Measurements from ENCODE around the gene SRRM1.
"Not testable (repeated sequence)": the region's sequence is repeated elsewhere in the genome, so short reads cannot be mapped to it uniquely, and the experiment has no call there.

SRRM1 gene

DNA sequence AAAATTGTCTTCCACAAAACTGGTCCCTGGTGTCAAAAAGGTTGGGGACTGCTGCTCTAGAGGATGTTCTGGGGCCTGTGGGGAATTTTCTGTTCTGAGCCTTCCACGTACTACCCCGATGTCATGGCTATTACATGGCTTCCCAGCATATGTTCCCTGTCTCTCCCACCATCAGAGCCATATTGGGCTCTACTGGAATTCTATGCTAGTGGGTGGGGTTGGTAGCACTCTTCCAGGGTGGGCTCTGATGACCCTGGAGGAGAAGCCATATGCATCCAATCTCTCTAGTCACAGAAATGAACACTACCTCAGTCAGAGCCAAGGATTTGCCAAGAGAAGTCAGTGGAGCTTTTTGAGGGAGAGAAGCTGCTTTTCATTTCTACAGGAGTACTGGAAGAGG lies 47.9 kb downstream of the SRRM1 start:
- TF ChIP-seq JUND (IDR thresholded peaks at IDR 0.05; ENCODE audit: low read depth), result no peak
- no peak for DNase-seq (ENCODE audit: low read depth in 1 of 2, low spot score in 1 of 2)
- in situ Hi-C loops (cut with HindIII; ENCODE audit: low pct_unique_long_range_greater_than_20kb, low sequenced_read_pairs), result no loop called here

DNA sequence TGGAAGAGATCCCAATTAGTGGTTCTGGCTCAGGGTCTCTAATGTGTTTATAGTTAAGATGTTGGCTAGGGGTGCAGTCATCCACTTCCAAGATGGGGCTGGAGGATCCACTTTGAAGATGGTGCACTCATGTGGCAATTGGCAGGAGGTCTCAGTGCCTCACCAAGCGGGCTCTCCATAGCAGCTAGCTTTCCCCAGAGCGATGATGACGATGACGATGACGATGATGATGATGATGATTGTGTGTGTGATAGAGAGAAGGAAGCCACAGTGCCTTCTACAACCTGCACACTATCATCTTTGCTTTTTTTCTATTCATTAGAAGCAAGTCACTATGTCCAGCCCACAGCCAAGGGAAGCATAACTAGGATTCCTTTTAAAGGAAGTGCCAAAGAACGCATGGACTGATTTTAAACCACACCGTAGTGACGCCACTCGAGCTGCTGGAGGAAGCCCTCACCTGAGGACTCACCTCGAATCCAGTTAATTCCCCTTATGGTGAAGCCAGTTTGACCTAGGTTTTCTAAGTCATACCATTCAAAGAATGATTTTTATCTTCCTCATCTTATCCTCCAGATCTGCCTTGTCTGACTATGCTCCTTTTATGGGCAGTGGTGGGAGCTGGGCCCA lies 49.4 kb downstream of the SRRM1 start:
- in situ Hi-C loops (cut with HindIII; ENCODE audit: low pct_unique_long_range_greater_than_20kb, low sequenced_read_pairs), result no loop called here
- no peak for DNase-seq (ENCODE audit: low read depth in 1 of 2, low spot score in 1 of 2)
- no peak for TF ChIP-seq JUND (IDR thresholded peaks at IDR 0.05; ENCODE audit: low read depth)

DNA sequence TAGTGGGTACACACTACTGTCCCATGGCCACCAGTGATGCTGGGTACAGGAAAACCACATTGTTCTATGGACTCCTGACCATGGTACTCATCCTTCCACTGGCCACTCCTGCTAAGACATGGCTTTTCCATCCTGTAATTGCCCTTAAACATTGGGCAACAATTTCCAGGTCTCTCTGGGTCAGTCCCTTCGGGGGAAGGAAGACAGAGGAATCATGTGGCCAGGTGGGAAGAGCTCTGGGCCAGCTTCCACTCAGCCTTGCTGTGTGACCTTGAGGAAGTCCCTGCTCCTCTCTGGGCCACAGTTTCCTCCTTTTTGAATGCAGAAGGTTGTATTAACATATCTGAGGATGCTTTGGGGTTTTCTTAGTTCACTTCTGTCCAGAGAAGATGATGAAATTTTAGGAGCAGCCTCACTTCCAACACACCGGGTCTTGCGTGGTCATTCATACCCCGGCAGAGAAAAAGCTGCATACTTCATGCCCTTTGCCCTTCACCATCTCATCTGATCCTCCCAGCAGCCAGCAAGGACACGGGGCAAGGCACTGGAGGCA lies 50.8 kb downstream of the SRRM1 start:
- no peak for DNase-seq (ENCODE audit: low read depth in 1 of 2, low spot score in 1 of 2)
- in situ Hi-C loops (cut with HindIII; ENCODE audit: low pct_unique_long_range_greater_than_20kb, low sequenced_read_pairs), result no loop called here
- TF ChIP-seq JUND (IDR thresholded peaks at IDR 0.05; ENCODE audit: low read depth), result no peak

DNA sequence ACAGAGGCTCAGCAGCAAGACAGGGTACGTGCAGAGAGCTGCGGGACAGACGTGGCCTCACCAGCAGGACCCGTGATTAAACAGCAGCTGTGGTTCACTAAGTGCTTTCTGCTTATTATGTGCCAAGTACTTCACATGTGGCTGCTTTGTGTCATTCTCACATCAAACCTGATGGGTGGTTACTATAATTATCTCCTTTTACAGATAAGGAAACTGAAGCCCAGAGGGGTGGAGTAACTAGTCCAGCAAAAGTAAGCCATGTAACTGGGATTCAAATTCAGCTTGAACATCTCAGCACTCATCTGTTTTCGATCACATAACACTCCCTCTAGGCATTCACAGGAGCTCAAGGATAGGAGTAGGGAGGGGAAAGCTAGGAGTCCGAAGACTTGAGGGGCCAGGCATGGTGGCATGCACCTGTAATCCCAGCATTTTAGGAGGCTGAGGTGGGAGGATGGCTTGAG lies 51.3 kb downstream of the SRRM1 start:
- in situ Hi-C loops (cut with HindIII; ENCODE audit: low pct_unique_long_range_greater_than_20kb, low sequenced_read_pairs), result no loop called here
- no peak for DNase-seq (ENCODE audit: low read depth in 1 of 2, low spot score in 1 of 2)
- TF ChIP-seq JUND (IDR thresholded peaks at IDR 0.05; ENCODE audit: low read depth), result no peak

DNA sequence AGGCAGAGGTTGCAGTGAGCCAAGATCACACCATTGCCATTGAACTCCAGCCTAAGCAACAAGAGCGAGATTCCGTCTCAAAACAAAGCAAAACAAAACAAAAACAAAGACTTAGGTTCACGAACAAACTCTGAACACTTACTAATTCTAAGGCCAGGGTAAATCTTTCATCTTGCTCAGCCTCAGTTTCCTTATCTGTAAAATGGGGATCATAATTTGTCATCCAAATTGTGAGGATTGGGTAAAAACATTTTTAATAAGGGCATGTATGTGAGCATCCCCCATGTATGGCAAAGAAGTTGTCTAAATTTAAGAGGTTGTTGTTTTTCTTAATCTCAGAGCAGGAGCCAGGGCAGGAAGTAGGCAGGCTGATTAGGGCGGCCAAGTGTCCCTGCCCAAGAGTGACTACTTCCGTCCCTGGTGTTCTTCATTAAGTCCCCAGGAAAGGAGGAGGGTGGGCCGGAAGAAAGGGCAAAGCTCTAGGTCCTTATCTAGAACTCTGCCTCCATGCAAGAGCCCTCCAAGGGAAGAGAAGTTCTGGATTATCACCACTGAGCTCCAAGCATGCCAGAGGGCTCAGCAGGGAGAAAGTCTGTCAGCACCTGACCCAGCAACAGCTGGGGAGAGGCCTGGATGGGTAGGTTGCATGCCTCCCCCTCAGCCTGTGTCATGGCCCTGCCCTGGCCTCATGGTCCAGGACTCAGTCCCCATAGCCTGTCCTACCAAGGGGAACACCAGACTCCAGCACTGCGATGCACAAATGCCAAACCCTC lies 52.3 kb downstream of the SRRM1 start:
- in situ Hi-C loops (cut with HindIII; ENCODE audit: low pct_unique_long_range_greater_than_20kb, low sequenced_read_pairs), result no loop called here
- no peak for DNase-seq (ENCODE audit: low read depth in 1 of 2, low spot score in 1 of 2)
- no peak for TF ChIP-seq JUND (IDR thresholded peaks at IDR 0.05; ENCODE audit: low read depth)

DNA sequence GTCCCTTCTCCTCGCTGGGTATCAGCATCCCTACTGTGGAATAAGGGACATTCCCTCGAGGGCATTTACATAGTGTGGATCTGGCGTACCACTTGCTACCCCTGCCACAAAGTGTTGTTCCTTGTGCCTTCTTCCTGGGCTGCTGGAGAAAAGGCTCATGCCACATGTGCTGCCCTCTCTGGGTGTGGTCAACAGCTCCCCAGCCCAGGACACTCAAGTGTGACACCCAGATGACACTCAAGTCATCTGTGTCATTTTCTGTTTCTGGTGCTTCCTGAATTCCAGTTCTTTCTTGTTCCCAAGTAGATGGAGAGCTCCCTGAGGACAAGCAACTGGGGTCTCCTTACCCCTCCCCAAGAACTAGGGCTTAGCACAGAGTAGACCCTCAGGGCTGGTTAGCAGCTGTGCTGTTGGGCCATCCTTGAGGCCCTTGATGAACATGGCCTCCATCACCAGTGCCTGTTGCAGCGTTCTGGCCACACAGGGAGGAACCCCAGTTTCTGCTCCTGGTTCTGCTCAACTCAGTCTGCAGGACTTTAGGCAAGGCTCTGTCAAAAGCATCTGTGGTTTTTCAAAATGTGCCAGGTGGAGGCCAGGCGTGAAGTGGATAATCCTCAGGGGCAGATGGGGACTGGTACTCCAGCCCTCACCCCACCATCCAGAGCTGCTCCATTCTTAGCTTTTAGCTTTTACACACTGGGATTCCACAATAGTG lies 53.1 kb downstream of the SRRM1 start:
- TF ChIP-seq JUND (IDR thresholded peaks at IDR 0.05; ENCODE audit: low read depth), result no peak
- no peak for DNase-seq (ENCODE audit: low read depth in 1 of 2, low spot score in 1 of 2)
- in situ Hi-C loops (cut with HindIII; ENCODE audit: low pct_unique_long_range_greater_than_20kb, low sequenced_read_pairs), result no loop called here

DNA sequence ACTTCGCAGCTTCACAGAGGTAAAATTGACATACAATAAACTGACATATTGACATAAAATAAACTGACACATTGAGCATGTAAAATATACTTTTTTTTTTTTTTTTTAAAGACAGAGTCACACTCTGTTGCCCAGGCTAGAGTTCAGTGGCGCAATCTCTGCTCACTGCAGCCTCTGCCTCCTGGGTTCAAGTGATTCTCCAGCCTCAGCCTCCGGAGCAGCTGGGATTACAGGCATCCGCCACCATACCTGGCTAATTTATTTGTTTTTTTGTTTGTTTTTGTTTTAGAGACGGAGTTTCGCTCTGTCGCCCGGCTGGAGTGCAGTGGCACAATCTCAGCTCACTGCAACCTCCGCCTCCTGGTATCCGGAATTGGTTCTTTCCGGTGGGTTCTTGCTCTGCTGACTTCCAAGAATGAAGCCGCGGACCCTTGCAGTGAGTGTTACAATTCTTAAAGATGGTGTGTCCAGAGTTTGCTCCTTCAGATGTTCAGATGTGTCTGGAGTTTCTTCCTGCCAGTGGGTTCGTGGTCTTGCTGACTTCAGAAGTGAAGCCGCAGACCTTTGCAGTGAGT lies 53.7 kb downstream of the SRRM1 start:
- in situ Hi-C loops (cut with HindIII; ENCODE audit: low pct_unique_long_range_greater_than_20kb, low sequenced_read_pairs), result no loop called here
- no peak for DNase-seq (ENCODE audit: low read depth in 1 of 2, low spot score in 1 of 2)
- TF ChIP-seq JUND (IDR thresholded peaks at IDR 0.05; ENCODE audit: low read depth), result no peak

DNA sequence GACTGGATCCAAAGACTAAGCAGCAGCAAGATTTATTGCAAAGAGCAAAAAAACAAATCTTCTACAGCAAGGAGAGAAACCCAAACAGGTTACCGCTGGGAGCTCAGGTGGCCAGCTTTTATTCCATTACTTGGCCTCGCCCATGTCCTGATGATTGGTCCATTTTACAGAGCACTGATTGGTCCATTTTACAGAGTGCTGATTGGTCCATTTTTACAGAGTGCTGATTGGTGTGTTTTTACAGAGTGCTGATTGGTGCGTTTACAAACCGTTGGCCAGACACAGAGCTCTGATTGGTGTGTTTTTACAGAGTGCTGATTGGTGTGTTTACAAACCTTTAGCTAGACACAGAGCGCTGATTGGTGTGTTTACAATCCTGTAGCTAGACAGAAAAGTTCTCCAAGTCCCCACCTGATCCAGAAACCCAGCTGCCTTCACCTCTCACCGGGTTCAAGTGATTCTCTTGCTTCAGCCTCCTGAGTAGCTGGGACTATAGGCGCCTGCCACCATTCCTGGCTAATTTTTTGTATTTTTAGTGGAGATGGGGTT lies 54.4 kb downstream of the SRRM1 start:
- in situ Hi-C loops (cut with HindIII; ENCODE audit: low pct_unique_long_range_greater_than_20kb, low sequenced_read_pairs); DNase-seq (ENCODE audit: low read depth in 1 of 2, low spot score in 1 of 2): not testable (repeated sequence)

DNA sequence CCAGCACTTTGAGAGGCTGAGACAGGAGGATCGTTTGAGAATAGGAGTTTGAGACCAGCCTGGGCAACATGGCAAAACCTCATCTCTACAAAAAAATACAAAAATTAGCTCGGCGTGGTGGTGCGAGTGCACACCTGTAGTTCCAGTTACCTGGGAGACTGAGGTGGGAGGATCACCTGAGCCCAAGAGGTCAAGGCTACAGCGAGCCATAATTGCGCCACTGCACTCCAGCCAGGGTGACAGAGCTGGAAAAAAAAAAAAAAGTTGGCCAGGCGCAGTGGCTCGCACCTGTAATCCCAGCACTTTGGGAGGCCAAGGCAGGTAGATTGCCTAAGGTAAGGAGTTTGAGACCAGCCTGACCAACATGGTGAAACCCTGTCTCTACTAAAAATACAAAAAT lies 55.2 kb downstream of the SRRM1 start:
- DNase-seq (ENCODE audit: low read depth in 1 of 2, low spot score in 1 of 2); in situ Hi-C loops (cut with HindIII; ENCODE audit: low pct_unique_long_range_greater_than_20kb, low sequenced_read_pairs): not testable (repeated sequence)

DNA sequence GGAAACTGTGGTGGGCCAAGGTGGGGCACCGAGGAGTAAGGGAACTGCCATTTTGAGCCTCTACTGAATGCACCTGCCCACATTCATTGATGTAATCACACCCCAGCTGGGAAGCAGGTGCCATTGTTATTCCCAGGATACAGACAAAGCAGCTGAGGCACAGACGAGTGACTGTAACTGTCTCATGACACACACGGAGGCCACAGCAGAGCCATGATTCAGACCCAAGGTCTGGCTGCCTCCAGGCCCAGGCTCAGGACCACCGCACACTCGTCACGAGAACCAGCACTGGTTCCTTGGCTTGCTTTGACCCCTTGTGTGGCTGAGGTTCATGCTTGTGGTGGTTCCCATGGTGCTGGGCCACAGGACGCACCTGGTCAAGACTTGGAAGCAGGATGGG lies 56.5 kb downstream of the SRRM1 start:
- in situ Hi-C loops (cut with HindIII; ENCODE audit: low pct_unique_long_range_greater_than_20kb, low sequenced_read_pairs), result no loop called here
- no peak for TF ChIP-seq JUND (IDR thresholded peaks at IDR 0.05; ENCODE audit: low read depth)
- DNase-seq (ENCODE audit: low read depth in 1 of 2, low spot score in 1 of 2), result no peak

DNA sequence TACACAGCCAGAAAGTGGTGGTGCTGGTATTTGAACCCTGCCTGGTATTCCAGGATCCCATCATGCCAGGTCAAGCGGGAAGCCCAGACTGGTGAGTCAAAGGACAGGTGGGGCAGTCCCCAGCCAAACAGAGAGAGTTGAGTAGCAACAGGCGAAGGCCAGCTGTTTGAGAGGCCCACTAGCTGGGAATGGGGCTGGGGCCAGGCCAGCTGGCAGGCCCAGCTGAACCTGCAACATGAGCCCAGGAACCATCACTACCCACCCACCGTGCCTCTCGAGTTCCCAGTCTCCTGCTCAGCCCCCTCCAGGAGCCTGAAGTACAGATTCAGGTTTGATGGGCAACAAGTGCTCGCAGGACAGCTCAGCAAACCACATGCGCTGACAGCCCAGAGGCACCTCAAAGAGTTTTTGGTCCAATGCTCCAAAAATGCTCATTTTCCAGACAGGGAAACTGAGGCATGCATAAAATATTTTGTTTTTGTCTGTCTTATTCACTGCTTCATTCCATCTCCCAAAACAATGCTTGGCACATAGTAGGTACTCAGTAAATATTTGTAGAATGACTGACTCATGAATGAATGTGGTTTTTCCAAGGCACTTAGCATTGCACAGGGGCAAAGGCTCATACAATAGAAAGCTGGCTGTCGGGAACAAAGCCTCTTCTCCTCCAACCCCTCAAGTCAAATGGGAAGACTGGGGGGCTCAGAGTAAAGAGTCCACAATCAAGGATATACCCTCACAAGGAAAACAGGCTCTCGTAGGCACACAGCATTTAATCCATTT lies 59.6 kb downstream of the SRRM1 start:
- no peak for TF ChIP-seq JUND (IDR thresholded peaks at IDR 0.05; ENCODE audit: low read depth)
- DNase-seq (ENCODE audit: low read depth in 1 of 2, low spot score in 1 of 2), result peak in 1 of 2 experiments; percentile 36

More for the DNA sequence above, 59.6 kb downstream of the SRRM1 start:
- in situ Hi-C loops (cut with HindIII; ENCODE audit: low pct_unique_long_range_greater_than_20kb, low sequenced_read_pairs), result no loop called here
